Heart left ventricle (tissue), 13 donors: Measurements from ENCODE around the gene JPH3.

Source experiments
- POLR2A ChIP-seq, 2 donors: fragments of 450-650 bp; IDR thresholded peaks; one replicate each; pipeline ENCODE4 v1.6.1; 2017; ENCODE audit warnings: antibody characterized with exemption in 2 of 2, mild to moderate bottlenecking in 2 of 2, moderate library complexity in 2 of 2
- TF ChIP-seq, protein P1 (sequence below), 12 donors: fragments of 200-600 bp; sonication (generic) in 4 of 12; IDR thresholded peaks; one replicate each; pipeline versions ENCODE4 v1.5.0 to v1.8.0; 2018 to 2022; ENCODE audit warnings: antibody characterized with exemption in 12 of 12, mild to moderate bottlenecking in 5 of 12
- donor health status: ischemic (EF 13 %, LVEDD 7.1; RV severe dilation, severe dysfunction).
- donor health status: DM: no; HTN: yes; CAD: no.
- donor health status: DM: no; HTN: no; CAD: no.
- donor health status: ischemic (EF 25% LVEDD 6.9; RV normal size, moderate dysfunction).
- donor health status: ischemic (EF 25% LVEDD 5.7; RV mildly dilated, moderate dysfunction).
- donor health status: ischemic (EF 35%, LVEDD 5.7; RV mildly dilated, moderate dysfunction).
- donor health status: nonischemic (EF 11% LVEDD 7.7; RV severe dilation, severe dysfunction).
- donor health status: DM: yes; HTN: yes; CAD: no.
- donor health status: PGD.
- donor health status: ischemic (EF 29% LVEDD 5.4; RV normal size, mild dysfunction).
- donor health status: nonischemic (EF 23%, LVEDD 6.1; RV moderate dilation, normal function).

DNA sequence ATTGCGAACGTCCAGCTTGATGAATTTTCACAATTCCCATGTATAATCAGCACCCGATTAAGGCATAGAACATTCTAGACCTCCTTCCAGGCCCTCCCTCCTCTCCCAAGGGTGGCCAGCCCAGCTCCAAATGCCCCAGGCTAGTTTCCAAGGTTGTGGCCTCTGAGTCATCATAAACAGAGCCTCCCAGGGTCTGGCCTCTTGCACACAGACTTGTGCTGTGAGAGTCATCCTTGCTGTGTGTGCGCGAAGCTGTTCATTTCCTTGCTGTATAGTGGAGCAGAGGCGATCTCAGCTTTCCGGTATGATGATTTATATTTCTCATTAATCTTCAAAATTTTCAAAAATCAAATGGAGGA is 20.5 kb upstream of the JPH3 start:
- TF ChIP-seq, protein P1, sequence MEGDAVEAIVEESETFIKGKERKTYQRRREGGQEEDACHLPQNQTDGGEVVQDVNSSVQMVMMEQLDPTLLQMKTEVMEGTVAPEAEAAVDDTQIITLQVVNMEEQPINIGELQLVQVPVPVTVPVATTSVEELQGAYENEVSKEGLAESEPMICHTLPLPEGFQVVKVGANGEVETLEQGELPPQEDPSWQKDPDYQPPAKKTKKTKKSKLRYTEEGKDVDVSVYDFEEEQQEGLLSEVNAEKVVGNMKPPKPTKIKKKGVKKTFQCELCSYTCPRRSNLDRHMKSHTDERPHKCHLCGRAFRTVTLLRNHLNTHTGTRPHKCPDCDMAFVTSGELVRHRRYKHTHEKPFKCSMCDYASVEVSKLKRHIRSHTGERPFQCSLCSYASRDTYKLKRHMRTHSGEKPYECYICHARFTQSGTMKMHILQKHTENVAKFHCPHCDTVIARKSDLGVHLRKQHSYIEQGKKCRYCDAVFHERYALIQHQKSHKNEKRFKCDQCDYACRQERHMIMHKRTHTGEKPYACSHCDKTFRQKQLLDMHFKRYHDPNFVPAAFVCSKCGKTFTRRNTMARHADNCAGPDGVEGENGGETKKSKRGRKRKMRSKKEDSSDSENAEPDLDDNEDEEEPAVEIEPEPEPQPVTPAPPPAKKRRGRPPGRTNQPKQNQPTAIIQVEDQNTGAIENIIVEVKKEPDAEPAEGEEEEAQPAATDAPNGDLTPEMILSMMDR (IDR thresholded peaks at IDR 0.05): no peak
- no peak for TF ChIP-seq POLR2A (IDR thresholded peaks at IDR 0.05)
